Renal pelvis (tissue), 4 donors: ENCODE results near the gene DUSP1. TPM values are rescaled to one million over a fixed set of nuclear protein-coding genes. Genes with fewer than 3 reads are reported as not detected.

ENCODE experiments used
- DNase-seq: peaks from one replicate; pipeline ENCODE4 v3.0.0-alpha.2; 2013
- polyA plus RNA-seq, 3 donors: library from polyadenylated mRNA; unstranded; fragments of 120-200 nt; gene quantifications; one replicate each; pipeline ENCODE4 v1.2.1, GENCODE V29; 2013; ENCODE audit not compliant: insufficient read length in 3 of 3

Gene DUSP1
- polyA plus RNA-seq, 3 donors = 34.8 to 41.2 (median 39.5) TPM

DNA sequence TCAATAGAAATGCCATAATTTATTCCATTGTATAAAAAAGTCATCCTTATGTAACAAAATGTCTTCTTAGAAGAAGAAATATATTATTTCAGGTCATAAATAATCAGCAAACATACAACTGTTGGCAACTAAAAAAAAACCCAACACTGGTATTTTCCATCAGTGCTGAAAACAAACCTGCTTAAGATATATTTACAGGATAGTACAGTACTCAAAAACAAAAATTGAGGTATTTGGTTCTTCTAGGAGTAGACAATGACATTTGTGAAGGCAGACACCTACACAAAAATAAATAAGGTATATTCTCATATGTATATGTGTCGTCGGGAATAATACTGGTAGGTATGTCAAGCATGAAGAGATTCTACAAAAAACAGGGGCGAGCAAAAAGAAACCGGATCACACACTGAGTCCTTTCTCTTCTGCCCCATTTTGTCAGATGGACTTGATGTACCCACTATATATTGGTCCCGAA is 2.9 kb downstream of the DUSP1 start:
- DNase-seq = no peak

DNA sequence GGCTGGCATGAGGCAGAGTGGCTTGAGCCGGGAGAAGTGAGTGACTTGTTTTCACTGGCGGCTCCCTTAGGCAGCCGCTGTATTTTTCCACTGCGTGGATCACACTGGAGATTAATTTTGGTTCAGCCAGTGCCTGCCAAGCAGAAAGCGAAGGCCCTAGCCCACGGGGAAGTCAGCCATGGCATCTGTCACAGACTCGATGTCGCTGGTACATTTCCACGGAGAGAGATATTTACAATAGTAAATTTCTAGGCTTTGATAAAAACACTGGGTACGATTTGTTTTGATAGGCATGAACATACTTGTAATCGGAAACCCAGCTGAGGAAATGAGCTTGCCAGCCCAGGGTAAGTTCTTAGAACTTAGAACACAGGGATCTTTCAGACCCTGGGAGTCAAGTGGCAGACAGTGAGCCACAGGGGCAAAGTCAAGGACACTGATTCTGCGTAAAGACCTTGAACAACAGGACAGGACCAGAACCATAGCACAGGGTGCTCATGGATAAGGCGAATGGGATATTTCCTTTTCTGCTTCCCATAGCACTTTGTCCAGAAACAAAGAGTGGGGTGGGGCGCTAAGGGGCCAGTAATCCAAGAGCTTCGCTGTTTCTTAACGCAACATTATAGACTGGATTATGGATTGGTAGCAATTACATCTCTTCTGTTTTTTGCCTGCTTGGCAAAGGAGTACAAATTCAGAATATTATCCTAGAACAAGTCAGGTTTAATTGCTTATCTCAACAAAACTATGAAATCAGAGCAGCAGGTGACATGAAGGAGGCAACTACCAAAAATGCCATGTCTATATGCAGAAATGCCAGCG is 4.5 kb downstream of the DUSP1 start:
- DNase-seq = peak; percentile 73

DNA sequence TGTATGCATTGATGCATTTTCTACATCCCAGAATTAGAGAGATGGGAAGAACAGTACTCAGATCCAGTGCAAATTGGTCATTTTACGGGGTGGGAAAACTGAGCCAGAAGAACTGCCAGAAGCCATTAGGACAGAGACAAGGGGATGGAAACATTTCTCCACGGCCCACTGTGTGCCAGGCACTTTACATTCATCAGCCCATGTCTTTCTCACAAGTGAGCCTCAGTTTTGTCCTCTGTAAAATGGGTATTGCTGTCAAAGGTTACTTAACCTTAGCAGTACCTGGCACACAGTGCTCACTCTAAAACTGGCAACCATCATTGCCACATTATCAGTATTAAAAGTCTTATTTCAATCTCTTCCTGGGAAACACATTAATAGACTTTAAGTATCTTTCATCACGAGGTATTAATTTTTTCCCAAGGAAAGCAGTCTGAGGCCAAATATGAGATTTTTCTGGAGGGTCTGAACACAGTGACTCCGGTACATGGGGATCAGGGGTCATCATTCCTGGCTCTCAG is 5.2 kb downstream of the DUSP1 start:
- no peak for DNase-seq

DNA sequence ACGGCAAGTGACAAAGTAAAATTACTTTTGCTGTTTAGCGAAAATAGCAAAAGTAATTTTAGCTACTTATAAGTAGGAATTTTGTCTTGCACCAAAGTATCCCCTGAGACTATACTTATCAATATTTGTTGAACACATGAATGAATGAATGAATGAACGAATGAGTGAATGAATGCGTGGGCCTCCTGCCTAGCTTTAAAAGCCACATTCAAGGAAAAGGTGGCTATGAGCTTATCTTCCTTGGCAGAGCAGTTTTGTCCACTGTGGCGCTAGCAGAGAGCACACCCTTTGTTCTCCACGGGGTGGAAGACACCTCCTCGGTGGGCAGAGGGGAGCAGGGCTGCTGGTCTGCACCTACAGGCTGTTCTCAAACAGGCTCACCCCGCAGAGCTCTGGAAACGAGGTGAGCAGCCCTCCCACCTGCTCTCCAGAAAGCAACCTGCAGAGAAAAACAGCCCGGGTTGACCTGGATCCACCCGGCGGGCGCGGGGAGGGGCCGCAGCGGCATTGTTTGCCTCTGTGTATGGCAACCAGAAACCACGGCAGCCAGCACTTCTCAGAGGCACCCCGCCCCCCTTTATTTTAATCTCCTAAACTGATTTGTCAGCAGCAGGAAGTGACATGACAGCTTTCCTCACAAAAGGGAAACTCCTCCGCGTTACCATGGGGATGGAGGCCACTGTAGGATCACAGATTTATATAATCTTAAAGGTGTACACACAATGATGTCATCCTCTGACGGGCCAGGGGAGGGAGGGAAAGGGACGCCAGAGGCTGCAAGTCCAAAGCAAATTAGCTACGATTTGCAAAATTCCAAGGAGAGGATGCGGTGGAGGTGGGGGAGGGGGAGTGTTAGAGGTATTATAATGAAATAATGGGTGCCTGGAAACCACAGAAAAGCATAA is 5.9 kb downstream of the DUSP1 start:
- DNase-seq = peak; percentile 100

DNA sequence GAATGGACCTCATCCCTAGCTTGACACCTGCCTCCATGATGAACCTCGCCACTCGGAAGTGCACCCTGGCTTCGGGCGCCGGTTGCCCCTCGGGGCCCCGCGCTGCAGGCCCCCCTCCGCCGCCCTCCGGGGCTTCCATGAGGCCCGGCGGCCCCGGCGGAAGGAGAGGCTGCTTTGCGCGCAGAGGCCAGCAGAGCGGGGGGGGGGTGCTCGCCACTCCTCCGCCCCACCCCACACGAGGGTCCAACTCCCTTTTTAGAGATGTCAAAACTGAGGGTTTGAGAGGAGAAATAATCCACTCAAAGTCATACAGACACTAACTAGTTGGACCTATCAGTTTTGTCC is 7.9 kb downstream of the DUSP1 start:
- no peak for DNase-seq

DNA sequence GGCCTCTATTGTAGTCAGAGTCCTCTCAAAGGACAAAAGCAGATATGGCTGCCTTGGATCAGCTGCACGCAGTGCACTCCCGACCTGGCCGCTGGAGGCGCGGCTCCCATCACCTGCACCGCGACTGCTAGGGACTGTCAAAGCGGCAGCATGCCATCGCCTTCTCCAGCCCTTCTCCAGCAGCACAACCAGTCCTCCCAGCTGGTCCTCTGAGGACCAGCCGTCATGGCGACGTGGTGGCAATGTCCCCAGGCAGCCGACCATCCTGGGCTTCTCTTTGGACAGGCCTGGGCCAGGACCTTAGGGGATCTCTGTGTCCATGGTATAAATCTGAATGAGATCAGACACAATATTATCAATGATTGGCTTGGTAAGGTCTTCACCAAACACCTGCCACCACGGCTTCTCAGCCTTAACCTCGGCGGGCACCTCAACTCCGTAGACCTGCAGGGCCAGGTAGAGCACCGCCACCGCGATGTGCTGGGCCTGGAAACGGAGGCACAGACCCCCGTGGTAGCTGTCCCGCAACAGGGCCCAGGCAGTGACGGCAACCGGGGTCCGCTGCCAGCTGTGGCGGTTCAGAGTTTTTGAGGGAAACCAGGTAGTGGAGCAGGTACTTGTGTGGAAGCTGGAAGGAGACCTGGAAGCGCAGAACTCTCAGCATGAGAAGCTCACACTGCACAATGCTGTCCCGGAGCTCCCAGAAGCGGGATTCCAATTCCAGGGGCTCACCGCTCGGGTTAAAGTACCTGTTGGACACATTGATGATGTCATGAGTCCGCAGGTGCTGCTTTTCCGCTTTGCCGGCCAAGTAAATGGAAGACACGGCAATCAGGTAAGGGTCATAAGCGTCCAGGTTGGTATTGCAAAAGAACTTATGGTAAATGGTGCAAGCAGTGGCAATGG is 8.5 kb downstream of the DUSP1 start:
- no peak for DNase-seq

DNA sequence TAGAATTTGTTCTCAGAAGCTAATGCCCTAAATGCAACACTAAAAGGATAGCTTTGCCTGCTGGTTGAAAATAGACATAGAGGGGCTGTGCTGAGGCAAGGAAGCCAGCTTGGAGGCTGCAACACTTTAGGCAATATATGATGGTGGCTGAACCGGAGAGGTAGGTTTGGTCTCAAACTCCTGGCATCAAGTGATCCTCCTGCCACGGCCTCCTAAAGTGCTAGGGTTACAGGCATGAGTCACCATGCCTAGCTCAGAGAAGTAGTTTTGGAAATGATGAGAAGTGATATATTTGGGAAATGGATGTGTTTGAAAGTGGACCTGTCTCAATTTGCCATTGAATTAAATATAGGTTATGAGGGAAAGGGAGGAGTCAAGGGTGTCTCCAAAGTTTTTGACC is 10.0 kb downstream of the DUSP1 start:
- no peak for DNase-seq

DNA sequence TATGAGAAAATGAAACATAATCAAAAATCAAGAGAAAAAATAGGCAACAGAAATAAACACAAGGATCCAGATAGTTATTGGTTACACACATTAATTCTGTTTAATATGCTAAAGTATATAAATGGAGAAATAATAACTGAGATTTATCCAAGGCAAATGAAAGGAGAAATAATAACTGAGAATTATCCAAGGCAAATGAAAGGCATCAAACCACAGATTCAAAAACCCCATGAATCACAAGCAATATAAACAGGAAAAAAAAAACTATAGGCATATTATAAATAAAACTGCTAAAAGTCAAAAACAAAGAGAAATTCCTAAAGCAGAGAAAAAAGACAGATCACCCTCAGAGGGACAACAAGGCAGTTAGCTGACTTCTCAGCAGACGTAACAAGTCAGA is 10.9 kb downstream of the DUSP1 start:
- no peak for DNase-seq

DNA sequence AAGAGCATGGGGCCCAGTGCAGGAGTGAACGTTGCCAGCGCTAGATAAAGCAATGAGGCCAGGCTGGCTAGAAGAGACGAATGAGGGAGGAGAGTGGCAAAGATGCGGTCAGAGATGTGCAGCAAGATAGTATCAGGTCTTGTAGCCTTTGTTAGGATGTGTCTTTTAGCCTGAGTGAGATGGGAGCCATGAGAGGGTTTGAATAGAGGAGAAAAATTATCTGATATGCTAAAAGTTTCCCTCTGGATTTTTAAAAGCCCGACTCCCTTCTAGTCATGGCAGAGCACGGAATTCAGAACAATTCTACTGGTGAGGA is 12.2 kb downstream of the DUSP1 start:
- no peak for DNase-seq

DNA sequence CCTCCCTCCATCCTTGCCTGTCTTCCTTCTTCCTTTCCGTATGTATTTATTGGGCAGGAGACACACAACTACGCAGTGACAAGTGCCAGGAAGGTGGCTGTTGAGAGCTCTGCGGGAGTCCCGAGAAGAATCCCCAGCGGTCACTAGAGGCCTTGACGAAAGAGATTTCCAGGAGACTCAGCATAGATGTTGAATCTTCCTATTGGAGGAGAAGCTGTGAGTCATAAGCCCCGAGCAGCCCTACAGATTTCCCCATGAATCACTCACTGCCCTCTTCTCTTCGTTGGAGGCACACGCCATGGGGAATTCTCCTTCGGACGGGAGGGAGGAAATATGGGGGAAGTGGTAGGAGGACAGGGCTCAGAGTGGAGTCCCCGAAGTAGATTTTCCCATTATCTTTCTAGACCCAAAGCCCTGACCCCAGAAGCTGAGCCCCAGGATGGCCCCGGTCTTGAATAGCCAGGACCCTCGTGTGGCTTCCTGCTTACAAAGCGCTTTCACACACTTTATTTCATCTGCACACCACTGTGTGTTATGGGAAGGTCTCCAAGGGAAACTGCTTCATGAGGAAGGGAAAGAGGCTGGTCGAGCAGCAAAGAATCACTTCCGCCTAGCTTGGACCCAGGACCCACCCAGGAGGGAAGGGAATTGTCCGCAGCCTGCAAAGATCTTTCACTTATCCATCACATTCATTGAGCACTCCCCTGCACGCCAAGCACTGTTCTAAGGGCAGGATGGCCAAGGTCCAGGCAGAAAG is 12.7 kb downstream of the DUSP1 start:
- DNase-seq = no peak

DNA sequence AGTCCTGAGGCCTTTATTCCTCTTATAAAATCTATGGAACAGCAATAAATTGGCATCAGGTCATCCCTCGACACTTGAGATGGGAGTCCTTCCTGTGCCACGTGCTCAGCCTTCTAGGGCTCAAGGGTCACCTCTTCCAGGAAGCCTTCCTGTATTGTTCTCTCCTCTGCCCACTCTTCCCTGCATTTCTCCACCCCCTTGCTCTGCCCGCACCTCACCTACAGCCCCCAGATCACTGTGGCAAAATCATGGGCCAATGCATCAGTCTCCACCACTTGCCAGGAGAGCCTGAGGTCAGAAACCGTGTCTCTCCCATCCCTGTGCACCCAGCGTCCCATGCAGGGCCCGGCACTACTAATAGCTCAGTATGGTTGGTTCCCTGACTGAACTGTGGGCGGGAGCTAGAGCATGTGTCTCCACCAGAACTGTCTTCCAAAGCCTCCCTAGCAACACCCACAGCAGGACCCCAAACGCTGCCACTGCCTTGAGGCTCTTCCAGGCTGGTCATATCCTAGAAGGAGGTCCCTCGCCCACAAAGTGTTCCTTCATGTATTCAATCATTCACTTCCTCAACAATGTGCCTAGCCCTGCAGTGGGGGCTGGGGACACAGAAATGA is 13.5 kb downstream of the DUSP1 start:
- DNase-seq = no peak

DNA sequence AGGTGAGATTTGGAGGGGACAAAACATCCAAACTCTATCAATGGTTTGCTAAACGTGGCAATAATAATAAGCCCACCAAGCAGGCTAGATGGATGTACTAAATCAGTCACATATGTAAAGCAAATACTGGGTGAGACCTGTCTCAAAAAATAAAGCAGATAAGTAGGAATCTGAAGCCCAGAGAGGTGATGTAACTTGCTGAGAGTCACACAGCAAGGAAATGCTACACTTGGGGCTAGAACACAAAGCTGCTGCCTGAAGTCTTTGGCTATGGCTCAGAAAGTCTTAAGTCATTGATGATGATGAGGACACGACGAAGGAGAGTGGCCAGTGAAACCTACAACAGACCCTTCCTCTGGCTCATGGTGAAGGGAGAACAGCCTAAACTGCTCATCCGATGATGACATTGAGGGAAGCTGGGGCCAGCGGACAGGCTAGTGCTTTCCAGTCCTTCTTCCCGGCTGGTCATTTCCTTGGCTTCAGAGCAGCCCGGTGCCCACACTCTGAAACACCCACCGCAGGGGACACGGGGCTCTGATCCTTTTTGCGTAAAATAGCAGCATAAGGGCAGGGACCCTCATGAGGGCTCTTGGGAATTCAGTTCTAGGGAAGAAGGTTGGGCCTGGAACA is 14.1 kb downstream of the DUSP1 start:
- DNase-seq = no peak

DNA sequence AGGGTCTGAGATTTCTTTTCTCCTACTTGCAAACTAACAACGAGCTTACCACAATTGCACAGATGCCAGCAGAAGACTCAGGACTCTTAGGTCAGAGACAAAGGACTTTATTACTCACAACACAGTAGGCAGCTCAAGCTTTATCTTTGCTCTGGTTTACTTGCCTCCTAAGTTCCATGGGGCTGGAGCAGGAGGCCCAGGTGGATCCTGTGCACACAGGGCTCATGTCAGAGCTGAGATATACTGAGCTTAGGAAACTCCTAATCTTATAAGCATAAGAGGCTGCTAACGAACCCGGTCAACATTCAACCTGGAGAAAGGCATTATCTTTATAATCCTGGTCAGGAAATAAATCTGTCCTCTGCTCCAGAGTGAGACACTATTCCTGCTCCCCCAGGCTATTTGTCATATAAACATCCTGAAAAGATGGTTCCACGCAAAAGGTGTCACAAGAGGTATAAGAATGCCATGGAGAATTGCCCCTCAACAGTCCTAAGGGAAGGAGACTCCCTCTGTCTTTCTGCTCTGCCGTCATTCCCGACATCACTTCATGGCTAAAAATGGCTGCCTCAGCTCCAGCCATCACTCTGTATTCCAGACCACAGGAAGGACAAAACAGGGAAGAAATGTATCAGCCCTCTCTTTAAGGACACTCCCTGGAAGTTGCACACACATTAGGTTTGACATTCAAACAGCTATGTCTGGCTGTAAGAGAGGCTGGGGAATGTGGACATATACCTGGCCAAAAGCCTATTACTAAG is 16.2 kb downstream of the DUSP1 start:
- no peak for DNase-seq

DNA sequence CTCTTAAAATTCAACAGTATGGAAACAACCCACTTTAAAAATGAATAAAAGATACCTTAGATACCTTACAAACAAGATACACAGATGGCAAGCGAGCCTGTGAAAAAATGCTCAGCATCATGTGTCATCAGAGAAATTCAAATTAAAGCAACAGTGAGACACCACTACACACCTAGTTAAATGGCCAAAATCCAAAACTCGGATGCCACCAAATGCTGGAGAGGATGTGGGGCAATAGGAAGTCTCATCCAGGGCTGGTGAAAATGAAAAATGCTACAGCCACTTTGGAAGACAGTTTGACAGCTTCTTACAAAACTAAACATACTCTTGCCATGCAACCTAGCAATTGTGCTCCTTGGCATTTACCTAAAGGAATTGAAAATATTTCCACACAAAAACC is 17.9 kb downstream of the DUSP1 start:
- DNase-seq = no peak

DNA sequence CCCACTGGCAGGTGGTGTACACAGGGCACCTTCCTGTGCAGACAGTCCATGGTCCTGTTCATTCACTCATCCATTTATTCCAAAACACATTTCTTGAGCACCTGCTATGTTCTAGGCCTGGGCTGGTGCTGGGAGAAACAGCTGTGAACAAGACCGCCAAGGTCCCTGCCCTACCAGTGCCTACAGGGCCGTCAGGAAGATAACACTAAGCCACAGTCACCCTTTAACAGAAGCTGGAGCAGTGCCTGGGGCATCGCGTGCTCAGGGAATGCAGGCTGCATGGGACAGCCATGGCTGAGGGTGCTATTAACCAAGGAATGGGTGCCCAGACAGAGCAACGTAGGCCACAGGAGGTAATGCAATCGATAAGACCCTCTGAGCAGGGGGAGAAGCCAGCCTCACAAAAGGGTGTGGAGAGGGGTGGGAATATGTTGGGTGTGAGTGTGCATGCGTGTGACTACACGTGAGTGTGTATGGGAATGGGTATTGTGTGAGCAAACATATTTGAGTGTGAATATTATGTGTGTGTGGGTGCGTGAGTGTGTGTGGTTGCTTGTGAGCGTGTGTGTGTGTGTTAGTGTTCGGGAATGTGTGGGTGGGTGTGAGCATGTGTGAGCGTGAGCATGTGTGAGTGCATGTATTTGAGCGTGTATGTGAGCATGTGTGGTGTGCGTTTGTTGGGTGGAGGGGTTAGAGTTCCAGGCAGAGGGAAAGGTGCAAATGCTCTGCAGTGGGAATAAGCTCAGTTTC is 19.1 kb downstream of the DUSP1 start:
- DNase-seq = no peak

DNA sequence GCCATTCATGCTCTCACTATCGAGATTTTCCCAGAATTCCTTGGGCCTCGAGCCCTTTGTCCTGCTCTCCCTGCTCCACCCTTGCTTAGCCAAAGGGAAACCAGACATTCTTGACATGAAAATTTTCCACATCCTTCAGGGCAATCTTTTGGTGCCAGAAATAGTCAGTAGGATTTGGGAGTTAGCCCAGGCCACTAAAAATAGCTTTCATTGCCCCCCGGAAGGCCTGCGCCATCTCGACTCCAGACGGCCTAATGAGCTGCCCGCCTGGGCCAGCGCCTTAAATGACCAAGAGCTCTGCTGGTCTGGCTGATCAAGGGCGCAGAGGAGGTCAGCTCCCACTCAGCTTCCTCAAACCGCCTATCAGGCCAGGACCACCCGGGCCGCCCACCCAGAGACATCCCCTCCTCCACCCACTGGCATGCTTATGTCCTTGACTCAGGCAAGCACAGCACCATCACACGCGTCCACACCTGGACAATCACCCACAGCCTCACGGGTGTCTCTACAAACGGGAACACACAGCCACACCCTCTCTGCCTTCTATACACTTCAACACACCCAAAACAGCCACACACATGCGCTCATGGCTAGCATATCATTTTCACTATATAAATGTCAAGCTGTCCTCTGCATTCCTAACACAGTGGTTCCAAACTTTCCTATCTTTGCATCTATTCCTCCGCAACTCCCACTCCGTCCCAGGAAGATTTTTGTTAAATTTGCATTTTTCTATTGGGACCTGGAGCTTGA is 20.9 kb downstream of the DUSP1 start:
- no peak for DNase-seq

DNA sequence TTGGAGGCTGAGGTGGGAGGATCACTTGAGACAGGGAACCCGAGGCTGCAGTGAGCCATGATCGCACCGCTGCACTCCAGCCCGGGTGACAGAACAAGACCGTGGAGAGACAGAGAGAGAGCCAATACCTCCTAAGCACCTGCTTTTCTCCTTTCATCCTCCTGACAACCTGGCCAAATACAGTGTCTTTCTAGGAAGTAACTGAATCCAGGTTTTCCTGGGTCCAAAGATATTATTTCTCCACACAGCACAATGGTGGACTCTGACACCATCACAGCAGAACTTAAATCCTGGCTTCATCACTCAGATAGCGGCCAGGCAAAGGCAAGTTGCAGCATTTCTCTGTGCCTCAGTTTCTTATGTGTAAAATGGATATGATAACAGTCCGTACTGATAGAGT is 21.9 kb downstream of the DUSP1 start:
- no peak for DNase-seq

DNA sequence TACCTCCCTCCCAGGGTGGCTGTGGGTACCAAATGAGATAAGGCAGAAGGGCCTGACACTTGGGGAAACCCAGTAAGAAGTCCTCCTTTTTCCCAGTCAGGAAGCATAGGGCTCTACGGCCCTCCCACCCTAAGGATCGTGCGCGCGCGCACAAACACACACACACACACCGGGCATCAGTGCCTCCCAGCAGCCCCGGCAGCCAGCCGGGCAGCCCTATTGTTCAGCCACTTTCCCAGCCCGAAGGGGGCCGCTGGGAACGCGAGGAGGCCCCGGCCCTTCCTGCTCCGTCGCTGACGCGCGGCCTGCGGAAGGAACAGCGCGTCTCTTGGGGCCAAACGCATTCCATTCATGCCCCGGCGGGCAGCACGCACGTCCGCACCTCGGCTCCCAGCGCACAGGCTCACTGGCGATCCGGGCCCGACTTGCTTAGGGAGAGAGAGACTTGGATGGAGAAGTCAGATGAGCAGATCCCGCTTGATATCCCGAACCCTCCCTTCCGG is 22.6 kb downstream of the DUSP1 start:
- DNase-seq = no peak
